Measurements from ENCODE around the gene ZCCHC7. TPM values are rescaled to one million over a fixed set of nuclear protein-coding genes. Genes with fewer than 3 reads are reported as not detected.

The ZCCHC7 gene
- total RNA-seq, 1 experiment from 2014 or later: 31.2 TPM

GRCh38 chr9:37369671-37370070, 249.3 kb downstream of the ZCCHC7 start:
- Histone ChIP-seq H2AFZ (ENCODE audit: low read depth, low read length, poor library complexity, severe bottlenecking) (no peak overlapping the region), H3K9me3 (ENCODE audit: control insufficient read depth in 1 of 2, insufficient read depth in 1 of 2, low read depth in 1 of 2, low read length in 2 of 2) (no peaks in the 10 kb centered on the region), H3K9ac (ENCODE audit: low read length) (no peak overlapping the region), H3K79me2 (ENCODE audit: insufficient read depth, low read length) (no peaks in the 10 kb centered on the region), H4K20me1 (ENCODE audit: insufficient read depth) (no peaks in the 10 kb centered on the region), H3K4me3 (replicated peaks in 1 of 2; ENCODE audit: low read depth in 1 of 2, low read length in 2 of 2) (no peak overlapping the region), H3K9me2 (ENCODE audit: insufficient read depth) (no peaks in the 10 kb centered on the region), H3K36me3 (ENCODE audit: control insufficient read depth in 1 of 2, insufficient read depth in 2 of 2, low read length in 2 of 2) (no peaks in the 10 kb centered on the region), H3K27ac (ENCODE audit: low read depth, low read length) (no peak overlapping the region), H3K4me1 (ENCODE audit: control insufficient read depth in 1 of 2, insufficient read depth in 2 of 2, low read length in 2 of 2) (no peaks in the 10 kb centered on the region), H3K27me3 (ENCODE audit: insufficient read depth, low read length) (no peaks in the 10 kb centered on the region), H3K4me2 (ENCODE audit: low read length) (no peak overlapping the region)
- DNase-seq (ENCODE audit: low read depth, low spot score) (no peak), ATAC-seq (no peak)
- BruUV-seq (replicated peaks): no TSS peak
- intact Hi-C loops (cut with micrococcal nuclease): no loop called here
- ChIA-PET CTCF (no interaction called here), POLR2A (no interaction called here), RAD21 (ENCODE audit: low non-redundant PET in 1 of 2, low total read pairs in 2 of 2, uncharacterized antibody in 2 of 2, unreplicated experiment in 2 of 2) (no interaction called here)
- TF ChIP-seq ZFX (IDR thresholded peaks at IDR 0.05): no peak
- no peak for TF ChIP-seq MAX (IDR thresholded peaks at IDR 0.05)
- TF ChIP-seq POLR2AphosphoS5 (IDR thresholded peaks at IDR 0.05; ENCODE audit: low read depth, low read length): no peak
- no peak for TF ChIP-seq ZNF274 (IDR thresholded peaks at IDR 0.05; ENCODE audit: low read depth, low read length)
- TF ChIP-seq CEBPB (IDR thresholded peaks at IDR 0.05; ENCODE audit: low read depth): no peak
- TF ChIP-seq REST (IDR thresholded peaks at IDR 0.05; ENCODE audit: low read depth): no peak
- TF ChIP-seq ZBTB33 (IDR thresholded peaks at IDR 0.05; ENCODE audit: extremely low read depth, insufficient replicate concordance, low read length): no peak
- TF ChIP-seq TCF7L2 (IDR thresholded peaks at IDR 0.05; ENCODE audit: borderline replicate concordance, extremely low read depth, insufficient read depth, insufficient read length): no peak
- no peak for TF ChIP-seq CBX3 (IDR thresholded peaks at IDR 0.05; ENCODE audit: low read depth)
- no peak for TF ChIP-seq EGR1 (IDR thresholded peaks at IDR 0.05; ENCODE audit: low read depth)
- TF ChIP-seq JUND (IDR thresholded peaks at IDR 0.05): no peak
- no peak for TF ChIP-seq SRF (IDR thresholded peaks at IDR 0.05; ENCODE audit: low read depth)
- no peak for TF ChIP-seq ELF1 (IDR thresholded peaks at IDR 0.05; ENCODE audit: borderline replicate concordance, low read depth)
- no peak for TF ChIP-seq RAD21 (IDR thresholded peaks at IDR 0.05; ENCODE audit: low read depth)
- no peak for TF ChIP-seq EZH2 (IDR thresholded peaks at IDR 0.05)
- no peak for TF ChIP-seq CTCF (IDR thresholded peaks at IDR 0.05 in 2 of 3, conservative IDR thresholded peaks at IDR 0.05 in 1 of 3; ENCODE audit: borderline replicate concordance in 1 of 3, insufficient read depth in 1 of 3, low read depth in 2 of 3, low read length in 2 of 3)
- TF ChIP-seq SP1 (IDR thresholded peaks at IDR 0.05; ENCODE audit: low read depth): no peak
- TF ChIP-seq EZH2phosphoT487 (IDR thresholded peaks at IDR 0.05; ENCODE audit: borderline replicate concordance): no peak

Measured in HCT116 (cell line).